GM06990 (cell line): Measurements from ENCODE around the gene FAM229A.

Source experiments
- DNase-seq: peaks from one replicate; pipeline ENCODE4 v3.0.0-alpha.2; 2011; ENCODE audit not compliant: insufficient read length; ENCODE audit errors: extremely low read depth
- H3K27me3 ChIP-seq: replicated peaks from 2 replicates; pipeline ENCODE4 v1.6.0; 2011; ENCODE audit warnings: low read length; ENCODE audit not compliant: control insufficient read depth, insufficient read depth
- H3K36me3 ChIP-seq: 2 replicates; pipeline ENCODE4 v1.5.1; 2011; ENCODE audit warnings: low read length; ENCODE audit not compliant: control insufficient read depth, insufficient read depth
- H3K4me3 ChIP-seq: replicated peaks from 2 replicates; pipeline ENCODE4 v1.5.1; 2011; ENCODE audit warnings: low read depth, mild to moderate bottlenecking, control low read depth, low read length
- CTCF ChIP-seq: IDR thresholded peaks from 2 replicates; pipeline ENCODE4 v1.5.1; 2011; ENCODE audit warnings: low read length, control low read depth, mild to moderate bottlenecking, inconsistent platforms; ENCODE audit not compliant: insufficient read depth, poor library complexity, severe bottlenecking

Gene FAM229A

GRCh38 chr1:32329931-32330466 is 32.3 kb downstream of the FAM229A start:
- H3K4me3 ChIP-seq = no peak overlapping the region
- no peak for TF ChIP-seq CTCF
- peaks cover 41% of the 10 kb centered on the region for H3K36me3 ChIP-seq
- no peak for DNase-seq
- H3K27me3 ChIP-seq = no peaks in the 10 kb centered on the region

GRCh38 chr1:32327204-32327603 is 35.1 kb downstream of the FAM229A start:
- Histone ChIP-seq H3K27me3 (no peaks in the 10 kb centered on the region), H3K36me3 (peaks cover 34% of the 10 kb centered on the region), H3K4me3 (no peak overlapping the region)
- DNase-seq = no peak
- no peak for TF ChIP-seq CTCF

- H3K27me3 ChIP-seq = no peaks in the 10 kb centered on the region
- H3K36me3 ChIP-seq = peaks cover 5% of the 10 kb centered on the region
- no peak for DNase-seq
- H3K4me3 ChIP-seq = no peak overlapping the region
- no peak for TF ChIP-seq CTCF
Observed at GRCh38 chr1:32321712-32322291, 40.5 kb downstream of the FAM229A start.

- no peak for DNase-seq
- TF ChIP-seq CTCF = no peak
- no peak overlapping the region for H3K4me3 ChIP-seq
- H3K36me3 ChIP-seq = peaks cover 2% of the 10 kb centered on the region
- no peaks in the 10 kb centered on the region for H3K27me3 ChIP-seq
Observed at GRCh38 chr1:32318127-32318869, 44.0 kb downstream of the FAM229A start.

GRCh38 chr1:32316903-32317277 is 45.4 kb downstream of the FAM229A start:
- Histone ChIP-seq H3K4me3 (no peak overlapping the region), H3K36me3 (peaks cover 2% of the 10 kb centered on the region), H3K27me3 (no peaks in the 10 kb centered on the region)
- TF ChIP-seq CTCF = no peak
- peak; percentile 49 for DNase-seq
